Eye (tissue), 1 donor: ENCODE data around the gene RBM23.
"Not testable (repeated sequence)": the region's sequence is repeated elsewhere in the genome, so short reads cannot be mapped to it uniquely, and the experiment has no call there.

Experiments used
- DNase-seq: peaks from one replicate; pipeline ENCODE4 v3.0.0-alpha.2; 2015

RBM23 gene

DNA sequence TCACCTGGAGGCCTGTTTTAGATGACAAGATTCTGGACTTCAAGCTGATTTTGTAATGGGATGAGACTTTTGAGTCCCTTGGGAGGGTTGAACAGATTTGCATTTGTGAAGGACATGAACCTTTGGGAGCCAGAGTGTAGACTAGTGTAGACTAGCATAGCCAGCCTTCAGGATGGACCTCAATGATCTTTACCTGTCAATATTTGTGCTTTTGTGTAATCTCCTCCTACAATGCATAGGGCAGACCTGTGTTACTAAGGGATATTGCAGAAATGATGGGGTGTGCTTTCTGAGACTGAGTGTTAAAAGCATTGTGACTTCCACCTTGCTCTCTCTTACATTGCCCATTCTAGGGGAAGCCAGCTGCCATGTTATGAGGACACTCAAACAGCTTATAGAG, 57.3 kb downstream of the RBM23 start:
- DNase-seq = no peak

DNA sequence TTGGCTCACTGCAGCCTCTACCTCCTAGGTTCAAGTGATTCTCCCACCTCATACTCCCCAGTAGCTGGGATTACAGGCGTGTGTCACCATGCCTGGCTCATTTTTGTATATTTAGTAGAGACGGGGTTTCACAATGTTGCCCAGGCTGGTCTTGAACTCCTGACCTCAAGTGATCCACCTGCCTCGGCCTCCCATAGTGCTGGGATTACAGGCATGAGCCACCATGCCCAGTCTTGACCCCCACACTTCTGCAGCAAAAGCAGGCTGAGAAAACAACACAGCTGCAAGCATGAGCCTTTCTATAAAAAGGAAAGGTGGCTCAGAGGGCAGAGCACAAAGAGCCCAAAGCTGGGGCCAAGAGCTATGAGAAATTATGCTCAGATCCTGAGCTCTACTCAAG, 58.6 kb downstream of the RBM23 start:
- not testable (repeated sequence) for DNase-seq

GRCh38 chr14:22856428-22856827, 62.5 kb downstream of the RBM23 start:
- DNase-seq = no peak

- no peak for DNase-seq
These were observed 63.8 kb downstream of the RBM23 start for GRCh38 chr14:22854963-22855724.

- DNase-seq = not testable (repeated sequence)
These were observed 64.7 kb downstream of the RBM23 start for GRCh38 chr14:22854296-22854695.

GRCh38 chr14:22852940-22853767, 65.8 kb downstream of the RBM23 start:
- DNase-seq = peak; percentile 97

GRCh38 chr14:22852599-22852939, 66.4 kb downstream of the RBM23 start:
- DNase-seq = no peak

DNA sequence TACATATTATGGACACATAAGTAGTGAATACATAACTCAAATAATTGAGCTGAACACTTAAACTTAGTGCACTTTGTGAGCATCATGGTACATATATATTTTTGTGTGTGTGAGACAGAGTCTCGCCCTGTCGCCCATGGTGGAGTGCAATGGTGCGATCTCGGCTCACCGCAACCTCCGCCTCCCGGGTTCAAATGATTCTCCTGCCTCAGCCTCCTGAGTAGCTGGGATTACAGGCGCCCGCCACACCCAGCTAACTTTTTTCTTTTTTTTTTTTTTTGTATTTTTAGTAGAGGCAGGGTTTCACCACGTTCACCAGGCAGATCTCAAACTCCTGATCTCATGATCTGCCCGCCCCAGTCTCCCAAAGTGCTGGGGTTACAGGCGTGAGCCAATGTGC, 66.8 kb downstream of the RBM23 start:
- DNase-seq = not testable (repeated sequence)

DNA sequence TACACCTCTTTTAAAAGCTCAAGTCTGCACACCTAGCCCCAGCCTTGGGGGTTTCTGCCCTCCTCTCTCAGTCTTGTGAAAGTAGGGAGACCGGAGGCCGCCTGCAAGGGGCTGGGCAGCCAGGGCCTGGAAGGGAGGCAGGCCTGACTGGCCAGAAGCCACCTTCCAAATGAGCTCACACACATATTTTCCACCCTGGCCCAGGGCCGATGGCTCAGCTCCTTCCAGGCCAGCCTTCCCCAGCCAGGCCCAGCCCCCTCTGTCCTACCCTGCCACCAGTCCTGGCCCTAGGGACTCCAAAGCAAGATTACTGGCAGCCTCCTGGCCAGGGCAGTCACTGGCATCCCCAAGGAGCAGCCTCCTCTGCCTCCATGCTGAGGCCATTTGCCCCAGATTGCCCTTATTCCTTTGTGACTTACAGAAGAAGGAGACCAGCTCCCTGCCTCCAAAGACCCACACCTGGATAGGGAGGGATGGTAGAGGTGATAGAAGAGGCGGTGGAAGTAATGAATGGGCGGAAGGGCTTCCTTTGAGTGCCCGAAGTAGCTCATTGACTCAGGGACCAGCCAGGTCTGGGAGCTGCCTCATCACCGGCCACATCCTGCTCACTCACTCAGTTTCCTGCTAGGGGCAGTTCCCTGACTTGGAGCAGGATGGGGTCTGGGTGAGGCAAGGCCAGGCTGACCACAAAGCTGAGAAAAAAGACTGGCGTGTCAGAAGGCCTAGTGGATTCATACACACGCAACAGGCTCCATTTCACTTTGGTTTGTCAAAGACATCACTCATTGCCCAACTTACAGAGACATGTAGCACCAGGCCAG, 67.8 kb downstream of the RBM23 start:
- DNase-seq = peak; percentile 48

DNA sequence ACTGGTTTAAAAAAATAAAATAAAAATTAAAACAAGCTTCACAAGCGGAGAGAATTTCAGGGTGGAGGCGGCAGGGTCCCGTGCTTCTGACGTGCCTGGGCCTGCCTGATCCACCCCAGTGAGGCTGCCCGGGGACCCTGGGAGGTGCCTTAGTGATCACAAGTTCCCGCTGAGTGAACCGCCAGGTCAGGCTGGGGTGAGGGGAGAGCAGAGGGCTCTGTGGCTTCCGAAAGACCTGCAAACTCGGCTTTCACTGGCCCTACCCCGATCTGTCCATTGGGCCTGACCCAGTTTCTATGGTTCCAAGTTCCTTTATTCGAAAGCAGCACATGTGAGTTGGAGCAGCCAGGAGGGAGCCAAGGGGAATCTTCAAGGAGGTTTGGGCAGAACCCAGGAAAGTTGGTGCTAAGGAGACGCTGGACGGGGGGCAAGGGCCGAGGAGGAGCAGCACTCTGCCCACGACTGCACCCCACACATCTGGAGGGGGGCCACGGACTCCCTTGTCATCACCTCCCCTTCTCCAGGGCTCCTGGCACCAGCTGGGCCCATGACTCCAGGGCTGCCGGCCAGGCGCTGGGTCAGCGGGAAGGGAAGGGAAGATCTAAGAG, 69.6 kb downstream of the RBM23 start:
- no peak for DNase-seq

DNA sequence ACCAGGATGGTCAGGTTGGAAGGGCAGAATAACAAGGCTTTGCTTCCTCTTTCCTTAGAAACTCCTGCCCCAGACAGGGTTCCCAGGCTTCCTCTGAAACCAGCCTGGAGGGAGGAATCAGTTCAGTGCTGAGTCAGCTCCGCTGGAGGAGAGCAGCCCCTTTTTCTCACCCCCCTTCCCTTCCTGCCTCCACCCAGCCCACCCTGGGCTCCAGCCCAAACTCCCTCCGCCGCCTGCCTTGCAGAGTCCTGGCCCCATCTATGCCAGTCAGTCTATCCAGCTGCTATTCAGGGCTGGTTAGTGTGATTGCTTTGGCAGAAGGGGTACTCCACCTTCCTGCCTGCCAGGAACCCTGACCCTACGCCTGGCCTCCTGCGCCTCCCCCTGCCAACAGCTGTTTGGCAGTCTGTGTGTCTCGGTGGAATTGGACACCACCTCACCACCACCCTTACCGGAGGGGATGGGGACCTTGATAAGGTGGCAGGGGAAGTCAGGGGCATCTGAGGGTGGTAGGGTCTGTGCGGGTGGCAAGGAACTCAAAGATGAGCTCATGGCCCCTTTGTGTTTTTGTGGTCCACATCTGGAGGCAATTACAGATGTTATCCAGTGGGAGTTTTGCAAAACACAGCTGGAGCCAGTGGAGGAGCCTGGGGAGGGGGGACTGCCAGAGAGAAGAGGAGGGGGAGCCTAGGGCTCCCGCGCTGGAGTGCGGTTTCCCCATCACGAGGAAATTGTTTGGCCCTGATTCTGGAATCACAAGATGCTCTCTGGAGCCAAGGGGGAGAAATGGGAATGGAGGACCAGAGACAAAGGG, 70.4 kb downstream of the RBM23 start:
- peak; percentile 90 for DNase-seq

DNA sequence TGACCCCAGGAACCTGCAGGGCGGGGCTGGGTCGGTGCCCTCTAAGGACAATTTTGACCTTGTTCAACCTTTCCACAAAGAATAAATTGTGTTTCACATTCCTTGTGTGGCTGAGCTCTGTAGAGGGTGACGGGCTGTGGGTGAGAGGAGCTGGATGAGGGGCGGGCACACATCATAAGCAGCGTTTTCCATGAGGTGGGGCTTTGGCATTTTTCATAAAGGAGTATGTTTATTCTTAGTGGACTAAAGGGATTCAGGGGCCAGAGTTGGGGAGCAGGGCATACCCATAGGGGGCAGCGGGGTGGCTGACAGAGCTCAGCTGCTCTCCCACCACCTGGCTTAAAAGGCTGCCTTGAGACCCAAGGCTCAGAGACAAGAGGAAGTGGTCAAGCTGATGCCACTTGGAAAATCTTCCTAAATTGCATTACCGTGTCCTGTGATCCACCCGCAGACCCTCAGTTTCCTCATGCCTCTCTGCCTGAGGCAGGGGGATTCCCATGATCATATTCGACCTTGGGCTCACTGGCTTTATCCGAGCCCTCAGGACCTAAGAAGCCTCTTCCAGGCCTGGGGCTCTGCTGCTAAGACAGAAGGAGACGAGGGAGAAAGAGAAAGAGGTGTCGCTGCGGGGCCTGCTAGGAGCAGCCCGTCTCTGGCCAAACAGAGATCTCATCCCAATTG, 71.1 kb downstream of the RBM23 start:
- DNase-seq = no peak

- no peak for DNase-seq
These were observed 72.1 kb downstream of the RBM23 start for GRCh38 chr14:22846811-22847307.

- no peak for DNase-seq
These were observed 72.9 kb downstream of the RBM23 start for GRCh38 chr14:22845821-22846625.

- DNase-seq = no peak
These were observed 73.9 kb downstream of the RBM23 start for GRCh38 chr14:22845103-22845394.

GRCh38 chr14:22844221-22845102, 74.5 kb downstream of the RBM23 start:
- no peak for DNase-seq
